ENCODE results near the gene ANO9.
"Not testable (repeated sequence)": the region's sequence is repeated elsewhere in the genome, so short reads cannot be mapped to it uniquely, and the experiment has no call there.

The ANO9 gene

DNA sequence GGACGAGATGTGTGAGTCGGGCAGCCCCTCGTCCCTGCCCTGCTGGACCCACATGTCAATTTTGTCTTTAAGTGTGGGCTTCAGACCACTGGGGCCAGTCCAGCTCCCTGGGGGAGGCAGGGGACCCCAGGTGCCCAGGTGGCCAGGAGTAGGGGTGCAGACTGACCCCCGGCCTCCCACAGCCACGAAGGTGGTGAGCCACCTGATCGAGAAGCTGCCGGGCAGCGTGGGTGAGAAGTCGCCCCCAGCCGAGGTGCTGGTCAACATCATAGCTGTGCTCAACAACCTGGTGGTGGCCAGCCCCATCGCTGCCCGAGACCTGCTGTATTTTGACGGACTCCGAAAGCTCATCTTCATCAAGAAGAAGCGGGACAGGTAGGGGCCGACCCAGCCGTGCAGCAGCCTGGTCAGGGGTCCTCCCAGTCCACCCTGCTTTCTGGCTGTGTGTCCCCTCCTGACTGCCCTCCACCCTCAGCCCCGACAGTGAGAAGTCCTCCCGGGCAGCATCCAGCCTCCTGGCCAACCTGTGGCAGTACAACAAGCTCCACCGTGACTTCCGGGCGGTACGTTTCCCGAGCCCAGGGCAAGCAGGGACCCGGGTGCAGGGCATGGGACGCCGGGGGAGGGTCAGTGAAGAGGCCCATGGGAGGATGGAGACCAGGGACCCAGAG is 37.9 kb downstream of the ANO9 start:
- no peak for DNase-seq (ENCODE audit: low read depth in 2 of 2)

DNA sequence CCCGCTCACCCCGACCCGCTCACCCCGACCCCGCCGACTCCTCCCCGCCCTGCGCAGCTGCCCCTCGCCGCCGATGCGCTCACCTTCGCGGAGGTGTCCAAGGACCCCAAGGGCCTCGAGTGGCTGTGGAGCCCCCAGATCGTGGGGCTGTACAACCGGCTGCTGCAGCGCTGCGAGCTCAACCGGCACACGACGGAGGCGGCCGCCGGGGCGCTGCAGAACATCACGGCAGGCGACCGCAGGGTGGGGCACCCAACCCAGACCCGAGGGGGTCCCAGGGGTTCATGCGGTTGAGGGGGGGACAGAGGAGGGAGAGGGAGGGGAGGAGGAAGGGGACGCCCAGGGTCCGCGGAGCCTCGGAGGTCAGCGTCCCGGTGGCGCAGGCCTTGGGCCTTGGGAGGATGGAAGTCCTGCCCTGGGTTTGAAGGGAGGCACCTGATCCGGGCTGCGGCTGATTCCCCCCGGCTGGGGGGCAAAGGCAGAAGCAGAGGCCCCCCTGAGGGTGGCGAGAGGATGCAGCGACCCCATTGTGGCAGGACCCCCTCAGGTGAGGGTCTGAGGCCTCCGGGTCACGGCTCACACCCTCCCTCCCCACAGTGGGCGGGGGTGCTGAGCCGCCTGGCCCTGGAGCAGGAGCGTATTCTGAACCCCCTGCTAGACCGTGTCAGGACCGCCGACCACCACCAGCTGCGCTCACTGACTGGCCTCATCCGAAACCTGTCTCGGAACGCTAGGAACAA is 38.6 kb downstream of the ANO9 start:
- DNase-seq (ENCODE audit: low read depth in 2 of 2) = no peak

DNA sequence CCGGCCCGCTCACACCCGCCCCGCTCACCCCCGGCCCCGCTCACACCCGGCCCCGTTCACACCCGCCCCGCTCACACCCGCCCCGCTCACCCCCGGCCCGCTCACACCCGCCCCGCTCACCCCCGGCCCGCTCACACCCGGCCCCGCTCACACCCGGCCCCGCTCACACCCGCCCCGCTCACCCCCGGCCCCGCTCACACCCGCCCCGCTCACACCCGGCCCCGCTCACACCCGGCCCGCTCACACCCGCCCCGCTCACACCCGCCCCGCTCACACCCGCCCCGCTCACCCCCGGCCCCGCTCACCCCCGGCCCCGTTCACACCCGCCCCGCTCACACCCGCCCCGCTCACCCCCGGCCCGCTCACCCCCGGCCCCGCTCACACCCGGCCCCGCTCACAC is 40.6 kb downstream of the ANO9 start:
- not testable (repeated sequence) for DNase-seq (ENCODE audit: low read depth in 2 of 2)

DNA sequence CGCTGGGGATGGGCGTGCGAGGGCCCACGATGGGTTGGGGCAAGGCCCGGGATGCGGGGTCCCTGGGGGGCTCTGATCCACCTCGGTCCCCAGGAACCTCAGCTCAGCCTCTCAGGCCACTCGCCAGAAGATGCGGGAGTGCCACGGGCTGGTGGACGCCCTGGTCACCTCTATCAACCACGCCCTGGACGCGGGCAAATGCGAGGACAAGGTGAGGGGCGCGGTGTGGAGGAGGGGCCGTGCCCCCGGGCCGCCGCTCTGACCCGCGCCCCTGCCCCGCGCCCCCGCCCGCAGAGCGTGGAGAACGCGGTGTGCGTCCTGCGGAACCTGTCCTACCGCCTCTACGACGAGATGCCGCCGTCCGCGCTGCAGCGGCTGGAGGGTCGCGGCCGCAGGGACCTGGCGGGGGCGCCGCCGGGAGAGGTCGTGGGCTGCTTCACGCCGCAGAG is 41.5 kb downstream of the ANO9 start:
- DNase-seq (ENCODE audit: low read depth in 2 of 2) = no peak

DNA sequence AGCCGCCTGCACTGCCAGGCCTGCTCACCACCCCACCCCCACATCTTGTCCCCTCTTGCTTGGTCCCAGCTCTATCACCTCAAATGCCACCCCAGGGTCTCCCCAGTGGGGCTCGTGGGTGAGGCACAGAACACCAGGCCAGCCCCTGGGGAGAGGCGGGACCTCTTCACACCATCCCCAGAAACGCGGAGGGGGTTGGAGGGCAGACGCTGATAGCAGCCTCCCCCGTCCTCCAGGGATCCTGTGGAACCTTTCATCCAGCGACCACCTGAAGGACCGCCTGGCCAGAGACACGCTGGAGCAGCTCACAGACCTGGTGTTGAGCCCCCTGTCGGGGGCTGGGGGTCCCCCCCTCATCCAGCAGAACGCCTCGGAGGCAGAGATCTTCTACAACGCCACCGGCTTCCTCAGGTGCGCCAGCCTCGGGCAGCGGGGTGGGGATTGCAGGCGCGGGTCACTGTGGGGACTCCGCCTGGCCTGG is 42.0 kb downstream of the ANO9 start:
- DNase-seq (ENCODE audit: low read depth in 2 of 2) = no peak

DNA sequence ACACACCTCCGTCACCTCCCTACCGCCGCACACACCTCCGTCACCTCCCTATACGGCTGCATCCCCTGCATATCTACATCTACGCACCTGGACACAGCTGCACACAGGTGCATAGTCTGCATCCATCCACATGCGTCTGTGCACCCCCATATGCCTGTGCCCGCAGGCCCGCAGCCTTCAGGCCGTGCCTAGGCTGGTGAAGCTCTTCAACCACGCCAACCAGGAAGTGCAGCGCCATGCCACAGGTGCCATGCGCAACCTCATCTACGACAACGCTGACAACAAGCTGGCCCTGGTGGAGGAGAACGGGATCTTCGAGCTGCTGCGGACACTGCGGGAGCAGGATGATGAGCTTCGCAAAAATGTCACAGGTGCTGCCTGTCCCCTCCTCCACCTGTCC is 43.0 kb downstream of the ANO9 start:
- no peak for DNase-seq (ENCODE audit: low read depth in 2 of 2)

DNA sequence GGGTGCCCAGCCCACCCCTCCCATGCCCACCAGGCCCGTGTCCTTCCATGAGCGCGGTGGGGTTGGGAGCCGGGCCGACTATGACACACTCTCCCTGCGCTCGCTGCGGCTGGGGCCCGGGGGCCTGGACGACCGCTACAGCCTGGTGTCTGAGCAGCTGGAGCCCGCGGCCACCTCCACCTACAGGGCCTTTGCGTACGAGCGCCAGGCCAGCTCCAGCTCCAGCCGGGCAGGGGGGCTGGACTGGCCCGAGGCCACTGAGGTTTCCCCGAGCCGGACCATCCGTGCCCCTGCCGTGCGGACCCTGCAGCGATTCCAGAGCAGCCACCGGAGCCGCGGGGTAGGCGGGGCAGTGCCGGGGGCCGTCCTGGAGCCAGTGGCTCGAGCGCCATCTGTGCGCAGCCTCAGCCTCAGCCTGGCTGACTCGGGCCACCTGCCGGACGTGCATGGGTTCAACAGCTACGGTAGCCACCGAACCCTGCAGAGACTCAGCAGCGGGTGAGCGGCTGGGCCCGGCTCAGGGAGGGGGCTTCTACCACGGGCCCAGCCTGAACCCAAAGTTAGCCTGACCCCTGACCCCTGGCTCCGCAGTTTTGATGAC is 44.8 kb downstream of the ANO9 start:
- no peak for DNase-seq (ENCODE audit: low read depth in 2 of 2)

DNA sequence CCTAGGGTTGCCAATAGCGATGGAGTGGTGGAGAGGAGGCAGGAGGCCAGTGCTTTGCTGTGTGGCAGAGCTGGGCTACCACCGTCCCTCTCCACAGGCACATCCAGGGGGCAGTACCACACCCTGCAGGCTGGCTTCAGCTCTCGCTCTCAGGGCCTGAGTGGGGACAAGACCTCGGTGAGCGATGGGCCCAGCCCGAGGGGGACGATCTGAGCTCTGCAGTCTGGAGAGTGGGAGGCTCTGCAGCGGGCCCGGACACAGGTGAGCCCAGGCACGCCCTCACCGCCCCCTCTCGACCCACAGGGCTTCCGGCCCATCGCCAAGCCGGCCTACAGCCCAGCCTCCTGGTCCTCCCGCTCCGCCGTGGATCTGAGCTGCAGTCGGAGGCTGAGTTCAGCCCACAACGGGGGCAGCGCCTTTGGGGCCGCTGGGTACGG is 45.3 kb downstream of the ANO9 start:
- no peak for DNase-seq (ENCODE audit: low read depth in 2 of 2)

DNA sequence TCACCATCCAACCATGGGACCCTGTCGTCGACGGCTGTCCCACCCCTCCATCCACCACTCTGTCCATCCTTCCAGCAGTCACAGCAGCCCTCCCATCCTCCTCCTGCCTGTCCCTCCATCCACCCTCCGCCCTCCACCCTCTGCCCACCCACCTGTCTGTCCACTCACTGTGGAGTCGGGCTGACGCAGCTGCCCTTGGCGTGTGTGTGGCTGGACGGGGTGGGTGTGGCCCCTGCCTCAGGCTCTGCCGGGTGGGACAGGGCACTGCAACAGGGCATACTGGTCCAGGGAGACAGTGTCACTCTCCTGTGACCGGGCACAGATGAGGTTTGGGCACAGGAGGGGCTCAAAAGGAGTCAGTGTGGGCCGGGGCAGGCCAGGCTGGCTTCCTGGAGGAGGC is 45.9 kb downstream of the ANO9 start:
- DNase-seq (ENCODE audit: low read depth in 2 of 2) = no peak

DNA sequence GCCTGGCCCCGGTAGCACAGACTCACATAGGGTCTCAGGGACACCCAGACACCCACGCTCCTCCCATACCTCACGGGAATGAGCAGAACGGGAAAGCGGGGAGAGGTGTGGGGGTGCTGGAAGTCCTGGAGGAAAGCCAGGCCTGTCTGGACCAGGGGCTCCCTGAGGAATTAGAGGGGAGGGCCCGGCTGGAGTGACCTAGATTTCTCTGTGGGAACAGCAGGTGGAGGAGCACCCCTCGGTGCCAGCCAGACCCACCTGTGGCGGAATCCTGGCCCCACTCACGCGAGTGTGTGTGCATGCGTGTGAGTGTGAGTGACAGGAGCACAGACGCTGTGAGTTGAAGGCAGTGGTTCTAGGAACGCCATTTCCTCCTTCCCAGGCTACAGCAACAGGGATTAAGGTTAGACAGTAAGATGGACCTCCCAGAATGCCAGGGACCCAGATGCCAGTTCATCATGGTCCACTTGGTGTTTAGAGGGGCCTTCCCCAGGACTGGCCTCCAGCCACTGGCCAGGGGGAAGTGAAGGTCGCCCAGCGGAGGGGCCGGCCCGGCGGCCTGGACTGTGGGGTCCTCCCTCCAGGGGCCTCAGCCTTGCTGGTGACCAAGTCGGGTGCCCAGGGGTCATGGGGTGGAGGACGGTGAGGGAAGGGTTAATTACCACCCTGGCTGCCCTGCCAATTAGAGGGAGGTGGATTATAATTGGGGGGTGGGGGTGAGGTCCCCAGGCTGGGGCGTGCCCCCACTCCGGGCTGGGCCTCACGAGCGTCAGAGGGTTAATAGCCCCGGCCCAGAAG is 46.8 kb downstream of the ANO9 start:
- no peak for DNase-seq (ENCODE audit: low read depth in 2 of 2)

DNA sequence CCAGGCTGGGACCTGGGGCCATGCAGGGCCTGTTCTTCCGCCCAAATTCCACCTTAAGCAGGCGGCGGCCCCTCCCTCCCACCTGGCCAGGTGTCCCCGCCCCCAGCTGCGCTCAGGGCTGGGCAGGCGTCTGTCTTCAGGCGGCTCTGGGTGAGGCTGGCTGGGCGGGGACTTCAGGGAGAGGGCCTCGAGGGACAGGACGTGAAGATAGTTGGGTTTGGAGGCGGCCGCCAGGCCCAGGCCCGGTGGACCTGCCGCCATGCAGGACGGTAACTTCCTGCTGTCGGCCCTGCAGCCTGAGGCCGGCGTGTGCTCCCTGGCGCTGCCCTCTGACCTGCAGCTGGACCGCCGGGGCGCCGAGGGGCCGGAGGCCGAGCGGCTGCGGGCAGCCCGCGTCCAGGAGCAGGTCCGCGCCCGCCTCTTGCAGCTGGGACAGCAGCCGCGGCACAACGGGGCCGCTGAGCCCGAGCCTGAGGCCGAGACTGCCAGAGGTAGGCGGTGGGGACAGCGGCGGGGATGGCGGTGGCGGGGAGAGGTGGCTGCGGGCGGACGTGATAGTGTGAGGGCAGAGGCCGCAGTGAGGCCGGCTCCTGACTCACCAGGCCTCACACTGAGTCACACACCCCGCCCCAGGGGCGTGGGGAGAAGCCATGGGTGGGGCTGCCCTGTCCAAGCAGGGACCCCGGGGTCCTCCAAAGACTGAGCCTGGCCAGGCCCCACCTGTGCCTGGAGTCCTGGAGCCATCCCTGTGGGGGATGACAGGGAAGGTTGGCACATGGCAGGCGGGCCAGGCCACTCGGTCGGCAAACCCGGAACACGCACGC is 47.6 kb downstream of the ANO9 start, which contains the start of gene PKP3:
TSS of gene PKP3 (plus strand) at position 176 of the 824 bp plus-strand sequence. CDS start at position 260, 84 bp downstream.
- DNase-seq (ENCODE audit: low read depth in 2 of 2) = no peak

DNA sequence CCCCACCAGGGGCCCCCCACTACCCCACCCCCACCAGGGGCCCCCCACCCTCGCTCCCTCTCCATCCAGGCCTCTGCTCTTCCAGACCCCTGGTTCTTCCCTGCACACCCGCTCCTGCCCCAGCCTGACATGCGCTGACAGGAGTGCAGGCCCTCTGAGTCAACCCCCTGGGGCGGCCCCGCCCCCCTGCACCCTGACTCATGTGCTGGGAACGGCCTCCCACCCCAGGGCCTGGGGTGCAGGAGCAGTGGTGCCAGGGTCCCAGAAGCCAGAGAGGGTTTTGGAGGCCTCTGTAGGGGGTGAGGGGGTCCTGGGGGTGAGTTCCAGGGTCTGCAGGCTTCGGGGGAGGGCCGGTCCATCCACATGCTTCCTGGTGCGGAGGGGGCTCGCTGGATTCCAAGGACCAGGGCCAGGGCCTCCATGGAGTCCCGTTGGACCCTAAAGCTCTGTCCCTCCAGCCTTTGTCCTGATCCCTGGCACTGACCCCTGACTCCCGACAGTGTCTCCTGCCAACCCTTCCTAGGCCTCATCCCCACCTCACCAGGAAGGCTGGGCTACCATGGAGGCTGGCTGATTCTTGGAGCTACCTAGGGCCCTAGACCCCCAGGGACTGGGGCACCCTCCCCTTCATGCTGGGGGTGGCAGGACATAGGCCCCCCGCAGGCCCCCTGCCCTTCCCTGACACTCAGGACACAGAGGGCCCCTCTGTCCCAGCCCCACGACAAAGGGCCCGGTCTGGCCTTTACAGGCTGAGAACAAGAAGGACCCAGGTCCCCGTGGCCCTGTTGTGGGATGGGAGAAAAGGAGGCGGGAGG is 48.4 kb downstream of the ANO9 start:
- DNase-seq (ENCODE audit: low read depth in 2 of 2) = no peak

DNA sequence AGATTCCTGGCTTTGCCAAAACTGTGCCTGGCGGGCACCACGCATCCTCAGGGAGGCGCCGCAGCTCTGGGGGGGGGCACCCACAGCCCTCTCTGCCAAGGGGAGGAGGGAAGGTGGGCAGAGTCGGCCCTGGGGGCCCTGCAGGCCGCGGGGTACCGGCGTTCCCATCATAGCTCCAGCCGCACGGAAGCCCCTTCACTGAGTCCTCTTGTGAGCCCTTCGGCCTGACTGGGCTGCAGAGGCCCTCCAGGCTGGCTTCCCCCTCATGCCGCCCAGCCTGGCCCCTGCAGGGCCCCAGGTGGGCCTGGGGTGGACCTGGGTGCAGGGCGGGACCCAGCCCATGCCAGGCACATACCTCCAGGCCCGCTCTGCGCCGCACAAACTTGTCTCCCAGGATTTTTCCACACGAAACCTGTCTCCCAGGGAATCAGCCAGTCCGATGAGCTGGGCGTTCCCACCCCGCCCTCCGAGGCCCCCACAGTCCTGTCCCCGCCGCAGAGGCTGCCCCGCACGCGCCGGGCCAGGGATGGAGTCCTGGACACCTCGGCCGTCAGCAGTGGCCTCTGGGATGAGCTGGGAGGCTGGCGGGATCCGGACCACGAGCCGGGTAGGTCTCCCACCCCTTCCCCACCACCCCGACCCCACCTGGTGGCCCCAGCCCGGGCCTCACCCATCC is 49.6 kb downstream of the ANO9 start:
- DNase-seq (ENCODE audit: low read depth in 2 of 2) = no peak

DNA sequence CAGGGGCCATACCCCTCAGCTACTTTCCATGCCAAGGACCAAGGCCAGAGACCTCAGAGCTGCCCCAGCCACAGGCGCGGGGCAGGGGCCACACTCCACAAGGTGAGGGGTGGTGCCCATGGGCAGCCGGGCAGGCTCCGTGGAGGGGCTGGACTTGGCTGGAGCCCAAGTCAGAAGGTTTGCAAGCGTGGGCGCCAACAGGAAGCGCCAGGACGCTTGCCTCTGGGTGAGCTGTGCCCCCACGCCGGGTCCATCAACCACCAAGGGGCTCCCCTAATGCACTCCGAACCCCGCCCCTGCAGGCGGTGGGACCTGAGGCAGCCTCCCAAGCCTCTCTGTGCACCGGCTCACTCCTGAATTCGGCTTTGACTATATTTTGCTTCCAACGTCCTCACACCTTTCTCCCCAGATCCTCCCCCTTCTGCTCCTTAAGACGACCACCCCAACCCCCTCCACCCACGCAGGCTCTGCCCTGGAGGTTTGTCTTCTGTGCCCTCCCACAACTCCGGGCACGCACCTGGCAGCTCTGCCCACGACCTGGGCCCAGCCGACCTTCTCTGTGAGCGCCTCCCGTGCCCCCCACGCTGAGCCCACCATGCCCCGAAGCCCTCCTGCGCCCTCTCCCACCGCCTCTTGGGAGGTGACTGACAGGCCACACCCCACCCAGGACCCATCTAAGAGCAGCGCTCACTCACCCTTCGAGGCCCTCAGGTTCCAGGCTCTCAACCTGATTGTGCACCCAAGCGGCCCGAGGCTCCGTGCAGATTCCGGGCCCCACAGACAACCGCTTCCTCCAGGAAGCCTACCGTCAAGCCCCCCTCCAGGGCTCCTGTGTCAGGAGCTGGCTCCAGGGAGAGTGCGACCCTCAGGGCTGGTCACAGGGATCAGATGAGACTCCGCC is 50.4 kb downstream of the ANO9 start:
- DNase-seq (ENCODE audit: low read depth in 2 of 2) = no peak

DNA sequence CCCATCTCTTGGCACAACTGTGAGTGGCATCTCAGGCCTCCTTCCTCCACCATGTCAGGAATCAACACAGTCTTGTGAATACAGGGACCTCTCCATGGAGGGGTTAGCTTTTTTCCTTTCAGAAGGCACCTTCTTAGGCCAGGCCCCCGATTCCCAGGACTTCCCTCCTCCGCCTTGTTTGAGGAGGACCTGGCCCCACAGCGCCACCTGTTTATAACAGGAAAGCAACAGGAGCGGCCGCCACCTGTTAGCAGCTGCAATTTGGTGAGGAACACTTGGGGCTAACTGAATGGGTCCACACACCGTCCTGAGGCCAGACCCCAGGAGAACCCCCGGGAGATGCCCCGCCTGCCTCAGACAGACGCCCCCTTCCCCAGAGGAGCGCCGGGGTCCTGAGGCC is 51.6 kb downstream of the ANO9 start:
- DNase-seq (ENCODE audit: low read depth in 2 of 2) = no peak

DNA sequence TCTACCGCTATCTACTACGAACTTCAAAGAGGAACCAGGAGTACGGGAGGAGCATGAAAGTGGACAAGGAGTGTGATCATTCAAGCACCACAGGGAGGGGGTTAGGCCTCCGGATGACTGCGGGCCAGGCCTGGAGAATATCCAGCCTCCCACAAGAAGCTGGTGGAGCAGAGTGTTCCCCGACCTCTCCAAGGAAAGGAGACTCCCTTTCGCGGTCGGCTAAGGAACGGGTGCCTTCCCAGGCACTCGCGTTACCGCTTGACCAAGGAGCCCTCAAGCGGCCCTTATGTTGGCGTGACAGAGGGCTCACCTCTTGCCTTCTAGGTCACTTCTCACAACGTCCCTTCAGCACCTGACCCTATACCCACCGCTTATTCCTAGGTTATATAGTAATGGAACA is 52.4 kb downstream of the ANO9 start:
- not testable (repeated sequence) for DNase-seq (ENCODE audit: low read depth in 2 of 2)

DNA sequence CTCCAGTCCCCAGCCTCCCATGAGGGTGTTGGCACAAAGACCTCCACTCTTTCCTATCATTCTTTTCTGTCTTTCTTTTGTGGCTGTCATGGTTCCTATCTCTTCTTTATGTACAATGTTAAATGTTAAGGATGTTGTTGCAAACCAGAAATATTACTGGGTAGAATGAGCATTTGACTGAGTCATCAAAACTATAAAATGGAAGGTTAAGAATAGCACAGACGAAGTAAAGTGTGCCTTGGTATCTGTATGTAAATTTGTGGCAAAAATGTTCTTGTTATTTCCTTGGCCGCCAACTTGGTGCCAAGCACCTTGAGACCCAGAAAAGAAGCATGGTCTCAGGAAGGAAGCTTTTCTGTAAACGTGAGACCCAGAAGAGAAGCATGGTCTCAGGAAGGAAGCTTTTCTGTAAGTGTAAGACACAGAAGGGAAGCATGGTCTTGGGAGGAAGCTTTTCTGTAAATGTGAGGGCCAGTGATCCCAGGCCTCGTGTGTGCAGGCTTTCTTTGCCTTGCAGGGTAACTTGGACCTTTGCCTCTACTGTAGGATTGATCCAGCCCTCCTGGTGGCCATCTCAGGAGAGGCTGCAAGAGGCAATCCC is 54.5 kb downstream of the ANO9 start:
- no peak for DNase-seq (ENCODE audit: low read depth in 2 of 2)

DNA sequence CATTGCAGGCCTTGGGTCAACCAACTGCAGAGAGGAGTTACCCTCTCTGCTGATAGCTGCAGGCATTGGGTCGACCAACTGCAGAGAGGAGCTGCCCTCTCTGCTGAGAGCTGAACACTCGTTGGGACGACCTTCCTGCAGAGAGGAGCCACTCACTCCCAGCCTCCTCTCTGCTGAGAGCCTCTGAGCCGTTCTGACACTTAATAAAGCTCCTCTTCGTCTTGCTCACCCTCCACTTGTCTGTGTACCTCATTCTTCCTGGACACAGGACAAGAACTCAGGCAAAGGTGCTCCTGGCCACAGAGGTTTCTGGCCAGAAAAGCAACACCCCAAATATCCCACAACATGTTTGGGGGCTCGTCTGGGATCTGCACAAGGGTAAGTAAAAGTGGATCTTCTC is 55.3 kb downstream of the ANO9 start:
- DNase-seq (ENCODE audit: low read depth in 2 of 2) = no peak
